HG03521 (cell line): Measurements from ENCODE around the gene R3HDML.
"Not testable (repeated sequence)": the region's sequence is repeated elsewhere in the genome, so short reads cannot be mapped to it uniquely, and the experiment has no call there.

Experiments used
- ATAC-seq: cut with Tn5 transposase; IDR thresholded peaks from one replicate; pipeline ENCODE4 v1.9.1; 2021; ENCODE audit warnings: mild to moderate bottlenecking, moderate library complexity; ENCODE audit not compliant: unreplicated experiment

Gene R3HDML

DNA sequence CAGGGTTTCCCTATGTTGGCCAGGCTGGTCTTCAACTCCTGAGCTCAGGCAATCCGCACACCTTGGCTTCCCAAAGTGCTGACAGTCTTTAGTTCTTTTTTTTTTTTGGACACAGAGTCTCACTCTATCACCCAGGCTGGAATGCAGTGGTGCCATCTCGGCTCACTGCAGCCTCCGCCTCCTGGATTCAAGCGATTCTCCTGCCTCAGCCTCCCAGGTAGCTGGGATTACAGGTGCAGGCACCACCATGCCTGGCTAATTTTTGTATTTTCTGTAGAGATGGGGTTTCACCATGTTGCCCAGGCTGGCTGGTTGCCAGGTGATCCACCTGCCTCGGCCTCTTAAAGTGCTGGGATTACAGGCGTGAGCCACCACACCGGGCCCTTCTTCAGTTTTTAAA, 9.1 kb upstream of the R3HDML start:
- not testable (repeated sequence) for ATAC-seq

DNA sequence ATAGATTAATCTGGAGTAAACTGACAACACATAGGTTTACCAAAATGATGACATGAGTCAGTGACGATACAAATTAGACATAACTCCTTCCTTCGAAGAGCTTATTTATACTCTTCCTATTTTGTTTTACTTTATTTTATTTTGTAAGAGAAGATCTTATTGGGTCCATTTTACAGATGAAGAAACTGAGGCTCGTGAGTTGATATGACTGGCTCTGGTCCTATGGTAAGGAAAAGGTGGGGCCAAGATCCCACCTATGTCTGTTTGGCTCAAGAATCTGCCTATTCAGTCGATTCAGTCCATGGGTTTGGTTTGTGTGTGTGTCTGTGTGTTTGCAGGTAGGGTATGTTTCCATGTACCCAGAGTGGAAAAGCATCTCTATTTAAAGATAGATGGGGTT, 8.4 kb upstream of the R3HDML start:
- ATAC-seq: no peak

DNA sequence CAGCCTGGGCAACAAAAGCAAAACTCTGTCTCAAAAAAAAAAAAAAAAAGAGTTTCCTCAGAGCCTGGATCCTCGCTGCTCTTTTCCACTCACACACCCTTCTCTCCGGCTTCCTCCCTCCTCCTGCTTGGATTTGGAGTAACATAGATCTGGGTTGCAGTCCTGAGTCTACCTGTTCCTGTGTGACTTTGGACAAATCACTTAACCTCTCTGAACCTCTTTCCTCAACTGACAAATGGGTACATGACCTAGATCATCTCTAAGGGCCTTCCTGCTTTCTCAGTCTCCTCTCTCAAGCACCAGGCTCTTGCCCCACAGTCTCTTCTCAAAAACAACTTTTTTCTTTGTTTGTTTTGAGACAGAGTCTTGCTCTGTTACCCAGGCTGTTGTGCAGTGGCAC, 5.6 kb upstream of the R3HDML start:
- ATAC-seq: no peak

DNA sequence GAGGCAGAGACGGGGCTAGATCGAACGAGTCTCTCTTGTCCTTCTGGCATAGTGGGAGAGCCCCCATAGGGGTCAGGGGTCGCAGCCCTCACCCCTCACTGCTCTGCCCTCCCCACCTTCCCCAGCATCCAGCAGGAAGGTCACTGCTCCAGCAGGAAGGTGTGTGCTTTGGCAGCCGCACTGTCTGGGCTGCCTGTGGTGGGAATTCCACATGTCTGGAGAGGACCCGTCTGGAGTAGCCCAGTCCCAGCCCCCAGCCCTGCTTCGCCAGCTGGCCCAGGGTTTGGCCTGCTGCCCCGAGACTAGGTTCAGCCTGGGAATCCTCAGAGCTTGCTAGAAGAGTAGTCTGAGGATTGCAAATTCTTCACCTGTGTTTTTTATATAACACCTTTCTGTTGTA, 2.5 kb upstream of the R3HDML start:
- ATAC-seq: no peak

DNA sequence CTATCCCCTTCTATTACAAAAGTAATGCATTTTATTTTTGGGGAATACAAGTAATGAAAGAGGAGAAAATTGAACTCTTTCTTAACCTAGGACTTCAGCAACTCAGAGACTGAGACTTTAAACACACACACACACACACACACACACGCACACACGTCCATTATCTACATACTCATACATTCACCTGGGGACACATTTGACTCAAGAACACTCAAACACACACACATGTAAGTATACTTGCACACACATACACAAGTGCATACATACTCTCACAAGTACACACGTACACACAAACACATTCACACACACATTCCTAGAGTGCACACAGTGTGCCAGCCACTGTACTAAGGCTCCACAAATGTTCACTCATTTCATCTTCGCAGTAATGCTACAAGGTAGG, 2.1 kb upstream of the R3HDML start:
- ATAC-seq: no peak

DNA sequence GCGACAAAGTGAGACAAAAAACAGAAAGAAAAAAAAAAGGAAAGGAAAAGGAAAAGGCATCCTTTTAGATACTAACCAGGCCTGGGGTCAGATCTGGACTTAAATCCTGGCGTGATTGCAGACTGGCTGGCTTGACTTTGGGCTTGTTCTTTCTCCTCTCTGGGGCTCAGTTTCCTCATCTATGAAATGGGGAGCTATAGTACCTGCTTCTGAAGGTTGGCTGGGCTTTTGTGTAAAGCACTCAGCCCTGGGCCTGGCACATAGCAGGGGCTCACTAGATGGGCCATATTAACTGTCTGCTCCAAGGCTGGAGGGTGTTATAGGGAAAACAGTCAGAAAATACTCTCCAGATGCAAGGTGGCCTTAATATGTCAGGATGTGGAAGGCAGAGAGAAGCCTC, 1.2 kb upstream of the R3HDML start:
- no peak for ATAC-seq

DNA sequence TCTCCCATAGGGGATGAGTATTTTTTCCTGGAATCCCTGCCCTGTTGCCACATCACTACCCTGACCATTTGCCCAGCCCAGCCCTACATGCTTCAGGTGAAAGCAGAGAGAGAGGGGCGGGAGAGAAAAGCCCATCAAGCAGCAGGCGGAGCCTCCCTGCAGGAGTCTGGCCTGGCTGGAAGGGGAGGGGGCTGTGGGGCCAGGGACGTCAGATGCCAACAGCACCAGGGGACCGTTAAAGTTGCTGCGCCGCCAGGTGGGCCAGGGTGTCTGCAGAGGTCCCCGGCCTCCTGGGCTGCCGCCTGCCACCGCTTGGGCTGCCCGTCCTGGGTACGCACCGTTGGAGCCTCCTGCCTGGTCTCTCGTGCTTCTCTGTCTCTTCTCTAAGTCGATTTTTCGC, 757 bp upstream of the R3HDML start:
- no peak for ATAC-seq

DNA sequence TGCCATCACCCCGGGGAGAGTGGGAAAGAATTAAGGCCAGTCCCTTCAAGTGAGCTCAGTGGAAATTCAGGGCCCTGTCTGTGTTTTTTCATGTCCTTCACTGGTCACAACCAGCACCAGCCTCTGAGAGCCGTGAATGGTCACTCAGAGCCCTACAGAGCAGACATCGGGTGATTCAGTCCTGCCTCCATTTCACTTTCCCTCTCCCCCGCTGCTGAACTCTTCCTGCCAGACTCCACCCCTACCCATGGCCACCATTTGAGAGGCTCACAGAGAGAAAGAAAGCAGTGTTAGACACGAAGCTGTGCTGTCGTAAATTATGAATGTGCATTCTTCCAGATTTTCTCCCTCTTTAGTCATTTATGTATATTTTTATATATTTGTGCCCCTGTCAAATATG, 5.4 kb downstream of the R3HDML start:
- no peak for ATAC-seq

DNA sequence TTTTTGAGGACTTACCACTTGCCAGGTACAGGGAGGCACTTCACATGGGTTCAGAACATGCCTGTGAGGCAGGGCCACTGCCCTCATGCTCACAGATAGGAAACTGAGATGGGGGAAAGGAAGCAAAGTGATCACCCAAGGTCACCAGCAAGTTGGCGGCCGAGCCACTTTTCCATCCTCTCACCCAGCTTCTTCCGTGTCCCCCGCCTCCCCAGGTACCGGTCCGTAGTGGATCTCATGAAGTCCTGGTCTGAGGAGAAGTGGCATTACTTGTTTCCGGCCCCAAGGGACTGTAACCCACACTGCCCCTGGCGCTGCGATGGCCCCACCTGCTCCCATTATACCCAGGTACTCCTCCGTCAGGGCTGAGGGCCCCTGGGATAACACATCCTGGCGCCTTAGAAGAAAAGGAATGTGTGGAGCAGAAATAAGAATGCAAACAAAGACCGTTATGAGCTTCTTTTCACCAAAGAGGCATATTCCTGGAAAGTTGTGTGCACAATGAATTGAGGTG, 6.4 kb downstream of the R3HDML start:
- ATAC-seq: no peak

DNA sequence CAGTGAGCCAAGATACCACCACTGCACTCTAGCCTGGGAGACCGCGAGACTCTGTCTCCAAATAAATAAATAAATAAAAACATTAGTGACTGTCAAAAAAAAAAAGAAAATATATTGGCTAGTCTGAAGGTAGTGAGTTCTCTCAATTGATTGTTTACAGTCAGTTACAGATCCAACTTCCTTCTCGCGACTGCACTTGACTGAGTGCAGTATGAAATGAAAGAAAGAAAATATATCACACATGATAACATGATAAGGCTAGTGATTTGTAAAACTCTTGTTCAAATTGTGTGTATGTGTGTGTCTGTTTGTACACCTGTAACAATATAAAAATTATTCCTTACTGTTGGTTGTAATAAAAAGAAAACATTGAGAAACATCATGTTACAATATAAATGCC, 7.9 kb downstream of the R3HDML start:
- no peak for ATAC-seq

DNA sequence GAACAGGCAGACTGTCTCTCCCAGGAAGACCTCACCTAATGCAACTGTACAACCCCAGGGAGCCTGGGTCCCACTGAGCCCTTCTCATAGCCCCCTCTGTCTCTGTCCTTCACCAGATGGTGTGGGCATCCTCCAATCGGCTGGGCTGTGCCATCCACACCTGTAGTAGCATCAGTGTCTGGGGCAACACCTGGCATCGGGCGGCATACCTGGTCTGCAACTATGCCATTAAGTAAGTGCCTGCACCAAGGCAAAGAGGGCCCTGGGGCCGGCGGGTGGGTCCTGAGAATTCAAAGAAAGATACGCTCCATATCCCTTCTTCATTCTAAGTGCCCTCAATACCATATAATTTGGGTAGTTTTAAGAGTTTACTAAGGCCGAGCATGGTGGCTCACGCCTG, 8.3 kb downstream of the R3HDML start:
- no peak for ATAC-seq

DNA sequence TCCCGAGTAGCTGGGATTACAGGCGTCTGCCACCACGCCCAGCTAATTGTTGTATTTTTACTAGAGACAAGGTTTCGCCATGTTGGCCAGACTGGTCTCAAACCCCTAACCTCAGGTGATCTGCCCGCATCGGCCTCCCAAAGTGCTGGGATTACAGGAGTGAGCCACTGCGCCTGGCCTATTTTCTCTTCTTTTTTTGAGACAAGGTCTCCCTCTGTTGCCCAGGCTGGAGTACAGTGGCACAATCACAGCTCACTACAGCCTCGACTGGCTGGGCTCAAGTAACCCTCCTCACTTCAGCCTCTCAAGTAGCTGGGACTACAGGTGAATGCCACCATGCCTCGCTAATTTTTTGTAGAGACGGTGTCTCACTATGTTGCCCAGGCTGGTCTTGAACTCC, 9.1 kb downstream of the R3HDML start:
- not testable (repeated sequence) for ATAC-seq

DNA sequence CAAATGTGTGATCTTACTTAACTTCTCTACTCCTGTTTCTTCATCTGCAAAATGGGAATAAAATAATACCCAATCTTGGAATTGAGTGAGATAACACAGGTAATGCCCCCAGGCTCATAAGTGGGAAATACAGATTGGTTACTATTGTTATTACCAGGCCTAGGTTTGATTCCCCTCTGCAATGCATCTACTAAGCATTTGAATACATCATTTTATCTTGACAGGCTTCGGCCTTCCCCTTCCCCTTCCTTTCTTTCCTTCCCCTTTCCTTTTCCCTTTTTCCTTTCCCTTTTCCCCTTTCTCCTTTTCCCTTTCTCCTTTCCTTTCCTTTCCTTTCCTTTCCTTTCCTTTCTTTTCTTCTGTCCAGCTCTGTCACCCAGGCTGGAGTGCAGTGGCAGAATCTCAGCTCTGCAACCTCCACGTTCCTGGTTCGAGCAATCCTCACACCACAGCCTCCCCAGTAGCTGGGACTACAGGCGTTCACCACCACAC, 11.4 kb downstream of the R3HDML start:
- ATAC-seq: no peak

DNA sequence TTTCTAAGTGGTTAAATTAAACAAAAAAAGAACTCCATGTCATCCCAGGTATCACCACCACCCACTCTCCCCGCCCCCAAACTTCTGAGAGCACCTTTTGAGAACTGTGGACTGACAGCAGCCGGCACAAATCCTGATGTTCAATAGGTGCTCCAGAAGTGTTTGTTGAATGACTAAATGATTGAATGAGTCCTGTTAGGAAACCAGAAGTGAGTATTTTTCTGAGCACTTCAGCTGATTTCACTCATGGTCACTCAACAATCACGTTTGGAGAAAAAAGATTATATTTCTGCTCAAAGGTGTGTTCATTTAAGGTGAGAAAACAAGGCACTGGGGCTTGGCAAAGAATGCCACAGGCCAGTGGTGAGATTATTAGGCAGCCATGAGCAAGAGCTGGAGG, 12.5 kb downstream of the R3HDML start:
- no peak for ATAC-seq

DNA sequence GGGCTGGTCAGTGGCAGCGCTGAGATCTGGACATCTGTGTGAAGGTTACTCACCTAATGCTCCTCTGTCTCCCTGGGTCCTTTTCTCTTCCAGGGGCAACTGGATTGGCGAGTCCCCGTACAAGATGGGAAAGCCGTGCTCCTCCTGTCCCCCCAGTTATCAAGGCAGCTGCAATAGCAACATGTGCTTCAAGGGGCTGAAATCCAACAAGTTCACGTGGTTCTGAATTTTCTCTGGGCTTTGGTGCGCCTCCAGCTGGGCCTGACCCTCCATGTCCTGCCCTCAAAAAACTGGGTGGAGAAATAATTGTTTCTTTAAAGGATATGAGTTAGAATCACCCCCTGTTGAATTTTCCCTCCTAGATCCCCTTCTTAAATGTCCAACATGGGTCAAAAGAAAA, 13.7 kb downstream of the R3HDML start:
- ATAC-seq: no peak

DNA sequence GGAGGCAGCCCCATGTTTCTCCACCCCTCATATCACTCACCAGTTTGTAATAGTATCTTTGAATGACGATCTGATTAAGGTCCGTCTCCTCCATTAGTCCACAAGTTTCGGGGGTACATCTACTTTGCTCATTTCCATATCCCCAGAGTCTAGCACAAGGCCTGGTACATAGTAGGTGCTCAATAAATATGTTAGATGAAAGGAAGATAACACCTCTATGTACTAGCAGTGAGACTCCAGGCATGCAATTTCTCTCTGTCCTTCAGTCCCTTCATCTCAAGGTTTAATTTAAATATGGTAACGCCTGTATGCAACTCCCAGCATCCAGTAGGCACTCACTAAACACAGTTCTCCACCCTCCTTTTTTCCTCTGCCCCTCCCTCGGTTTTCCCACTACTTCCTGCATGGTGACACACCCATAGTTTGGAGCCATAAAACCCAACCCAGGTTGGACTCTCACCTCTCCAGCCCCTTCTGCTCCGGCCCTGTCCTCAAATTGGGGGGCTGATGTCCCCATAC, 18.2 kb downstream of the R3HDML start:
- ATAC-seq: no peak

DNA sequence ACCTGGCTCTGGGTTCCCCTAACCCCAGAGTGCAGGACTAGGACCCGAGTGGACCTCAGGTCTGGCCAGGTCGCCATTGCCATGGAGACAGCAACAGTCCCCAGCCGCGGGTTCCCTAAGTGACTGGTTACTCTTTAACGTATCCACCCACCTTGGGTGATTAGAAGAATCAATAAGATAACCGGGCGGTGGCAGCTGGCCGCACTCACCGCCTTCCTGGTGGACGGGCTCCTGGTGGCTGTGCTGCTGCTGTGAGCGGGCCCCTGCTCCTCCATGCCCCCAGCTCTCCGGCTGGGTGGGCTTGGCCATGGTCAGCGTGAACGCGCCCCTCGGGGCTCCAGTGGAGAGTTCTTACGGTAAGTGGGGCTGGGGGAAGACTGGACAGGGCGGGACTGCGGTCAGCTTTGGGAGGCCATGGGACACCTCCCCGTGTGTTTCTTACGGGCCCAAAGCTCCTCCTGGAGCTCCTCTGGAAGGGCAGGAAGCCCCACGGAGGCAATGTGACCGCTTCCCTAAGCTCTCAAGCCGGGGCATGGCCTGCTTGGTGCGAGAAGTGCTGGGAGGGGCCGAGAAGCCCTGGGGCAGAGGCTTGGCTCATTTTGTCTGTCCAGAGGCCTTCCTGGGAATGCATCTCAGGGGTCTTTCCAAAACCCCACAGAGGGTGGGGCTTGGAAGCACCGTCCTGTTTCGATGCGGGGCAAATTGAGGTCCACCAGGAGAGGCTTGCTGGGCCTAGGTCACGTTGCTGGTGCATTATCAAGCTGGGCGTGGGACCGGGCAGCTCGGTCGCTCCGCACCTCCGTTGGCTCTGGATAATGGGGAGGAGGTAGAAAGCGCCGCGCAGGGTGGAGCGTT, 18.9 kb downstream of the R3HDML start, which contains the start of gene HNF4A:
Gene HNF4A (plus strand): TSS at position 202 of the 855 bp plus-strand sequence. CDS start 106 bp downstream, at position 308.
- no peak for ATAC-seq

DNA sequence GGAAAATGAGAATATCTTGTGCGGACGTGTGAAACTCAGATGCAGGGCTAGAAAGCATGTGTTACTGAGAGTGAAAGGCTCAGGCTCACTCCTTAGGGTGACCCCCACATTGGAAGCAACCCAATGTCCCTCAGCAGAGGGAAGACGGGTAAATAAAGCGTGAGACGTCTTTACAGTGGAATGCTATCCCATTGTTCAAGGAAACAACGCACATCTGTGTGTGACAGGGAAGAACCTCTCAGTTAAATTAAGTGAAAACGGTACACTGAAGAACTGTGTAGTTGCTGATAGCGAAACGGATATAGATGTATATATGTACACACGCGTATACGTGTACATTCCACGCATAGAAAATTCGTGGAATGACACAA, 19.5 kb downstream of the R3HDML start:
- no peak for ATAC-seq

DNA sequence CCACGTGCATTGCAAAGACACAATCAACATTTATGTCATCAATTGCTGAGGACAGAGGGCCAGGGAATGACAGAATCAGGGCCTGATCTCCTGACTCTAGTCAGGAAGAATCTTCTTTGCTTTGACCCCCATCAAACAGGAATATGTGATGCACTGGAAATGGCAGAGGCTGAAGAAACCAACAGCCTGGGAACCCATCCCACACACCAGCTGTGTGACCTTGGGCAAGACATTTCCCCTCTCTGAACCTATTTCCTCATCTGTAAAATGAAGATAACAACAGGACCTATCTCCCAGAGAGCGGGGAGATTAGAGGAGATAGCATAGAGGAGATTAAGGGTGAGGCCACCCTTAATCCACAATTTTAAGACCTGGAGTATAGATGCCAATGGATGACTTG, 20.2 kb downstream of the R3HDML start:
- no peak for ATAC-seq

DNA sequence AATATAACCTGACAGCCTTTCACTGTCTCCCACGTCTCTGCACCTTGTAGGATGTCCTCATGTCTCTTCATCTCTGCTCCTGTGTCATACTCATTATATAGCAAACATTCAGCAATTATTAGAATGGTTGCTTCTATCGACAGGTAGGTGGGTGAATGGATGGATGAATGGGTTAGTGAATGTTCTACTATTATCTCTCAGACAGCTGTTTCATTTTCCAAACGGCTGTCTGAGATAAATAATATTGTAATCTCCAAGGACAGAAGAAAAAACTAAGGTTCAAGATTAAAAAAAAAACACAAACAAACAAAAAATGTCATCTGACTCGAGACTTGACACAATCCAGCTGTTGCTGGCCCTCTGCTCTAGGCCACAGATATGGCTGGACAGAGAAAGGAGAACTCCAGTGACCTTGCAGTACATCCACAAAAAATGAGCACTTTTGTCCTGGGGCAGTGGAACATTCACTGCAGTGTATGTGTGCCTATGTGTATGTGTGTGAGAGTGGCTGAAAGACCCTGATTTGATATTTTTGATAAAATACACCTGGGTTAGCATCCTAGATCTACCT, 20.8 kb downstream of the R3HDML start:
- no peak for ATAC-seq

DNA sequence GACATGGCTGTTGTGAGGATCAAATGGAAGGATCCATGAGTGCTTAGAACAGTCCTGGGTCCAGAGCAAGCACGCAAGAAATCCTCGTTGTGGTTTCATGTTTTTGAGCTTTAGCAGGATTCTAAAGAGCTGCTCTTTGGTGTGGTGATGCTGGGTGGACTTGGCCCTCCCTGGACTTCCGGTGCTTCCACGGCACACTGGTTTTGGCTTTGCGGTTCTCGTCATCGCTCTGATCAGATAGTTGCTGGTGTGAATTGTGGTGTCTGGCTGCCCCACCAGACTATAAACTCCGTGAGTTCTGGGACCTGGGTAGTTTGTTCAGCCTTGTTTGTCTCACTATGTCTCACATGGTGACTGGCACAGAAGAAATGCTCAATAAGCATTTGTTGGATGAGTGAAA, 21.9 kb downstream of the R3HDML start:
- no peak for ATAC-seq

DNA sequence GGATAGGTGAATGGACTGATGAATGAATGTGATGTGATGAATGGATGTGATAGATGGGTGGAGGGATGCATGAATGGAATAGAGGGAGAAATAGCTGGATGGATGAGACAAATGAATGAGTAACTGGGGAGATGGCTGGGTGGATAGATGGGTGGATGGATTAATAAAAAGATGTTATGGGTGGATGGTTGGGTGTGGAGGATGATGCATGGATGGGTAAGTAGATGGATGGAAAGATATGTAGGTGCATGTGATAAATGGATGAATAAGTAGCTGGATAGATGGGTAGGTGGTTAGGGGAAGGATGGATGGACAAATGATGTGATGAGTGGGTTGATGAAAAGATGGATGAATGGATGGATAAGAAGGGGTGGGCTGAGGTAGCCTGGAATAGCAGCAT, 23.4 kb downstream of the R3HDML start:
- ATAC-seq: no peak
